Measurements from ENCODE around the gene SAP30L. TPM values are rescaled to one million over a fixed set of nuclear protein-coding genes. Genes with fewer than 3 reads are reported as not detected.

The SAP30L gene
- total and polyA plus RNA-seq, 2 of the 13 experiments (the other 11 are each of a cell fraction or from before 2014, with no cell fraction given) = 27.9 to 37.2 TPM

DNA sequence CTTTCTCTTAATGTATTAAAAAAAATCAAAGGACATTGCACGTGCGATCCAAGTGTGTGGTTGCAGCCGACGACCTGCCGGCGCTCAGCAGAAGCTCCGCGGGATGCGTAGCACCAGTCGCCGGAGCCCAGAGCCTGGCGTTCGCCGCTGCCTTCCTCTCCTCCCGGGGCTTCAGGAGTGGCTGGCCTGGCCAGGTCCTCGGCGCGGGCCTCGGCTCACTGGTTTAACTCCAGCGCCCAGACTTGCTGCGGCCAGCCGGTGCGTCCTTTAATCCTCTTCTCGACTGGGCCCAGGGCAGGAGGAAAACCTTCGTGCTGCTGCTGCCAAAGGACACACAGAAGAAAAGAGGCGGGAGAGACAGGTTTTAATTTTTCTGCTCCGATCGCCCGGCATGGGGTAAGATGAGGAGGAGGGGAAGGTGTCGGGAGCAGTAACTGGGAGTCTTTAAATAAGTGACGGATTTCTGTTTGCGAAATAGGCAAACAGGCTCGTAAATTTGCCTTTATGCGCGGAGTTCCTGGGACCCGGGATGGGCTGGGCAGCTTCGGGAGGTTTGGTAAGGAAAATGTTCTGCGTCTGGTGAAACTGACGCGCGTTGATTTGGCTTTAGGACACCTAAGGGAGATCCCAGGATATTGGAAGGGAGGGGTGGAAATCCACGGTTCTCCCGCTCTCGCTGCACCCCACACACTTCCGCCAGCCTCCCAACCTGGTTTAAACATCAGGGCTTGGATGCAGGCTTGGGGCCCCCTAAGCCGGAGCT, 30.0 kb downstream of the SAP30L start:
- Histone ChIP-seq H3K4me2 (ENCODE audit: low read depth, low read length) (peak overlapping the region; percentile 53), H3K9ac (ENCODE audit: insufficient read depth, low read depth, low read length) (no peak overlapping the region), H3K4me3 (replicated peaks in 1 of 3; ENCODE audit: insufficient read depth in 1 of 3, low read depth in 2 of 3, low read length in 3 of 3) (no peak overlapping the region), H4K20me1 (ENCODE audit: insufficient read depth, low read length) (no peaks in the 10 kb centered on the region), H2AFZ (ENCODE audit: low read length) (no peak overlapping the region), H3K79me2 (ENCODE audit: insufficient read depth, low read length) (no peaks in the 10 kb centered on the region), H3K27ac (ENCODE audit: extremely low read length, insufficient read depth, low read length) (no peak overlapping the region), H3K36me3 (replicated peaks in 1 of 2; ENCODE audit: control insufficient read depth in 1 of 2, insufficient read depth in 2 of 2, low read length in 2 of 2) (no peaks in the 10 kb centered on the region), H3K27me3 (ENCODE audit: control insufficient read depth in 1 of 2, insufficient read depth in 2 of 2, low read length in 2 of 2) (peaks cover 15 to 98% of the 10 kb centered on the region in 2 experiments), H3K9me3 (ENCODE audit: low read length) (no peaks in the 10 kb centered on the region), H3K4me1 (ENCODE audit: insufficient read depth, low read length) (peaks cover 16% of the 10 kb centered on the region)
- POLR2A ChIA-PET = no interaction called here
- DNase-seq (ENCODE audit: low spot score) = no peak
- intact Hi-C loops (cut with micrococcal nuclease; ENCODE audit: unreplicated experiment) = no loop called here
- BruUV-seq (replicated peaks) = no TSS peak
- in situ Hi-C loops (cut with HindIII; ENCODE audit: extremely low pct_ligation_motif_present, low pct_unique_long_range_greater_than_20kb) = loop anchor here (5.0 kb wide), 1 partner anchor 52 kb away; no protein-coding TSS in a partner anchor
- peak; percentile 49 for ATAC-seq
- WGBS (ENCODE audit: low lambda C conversion rate) = 10% methylated on average over 37 of the region's 46 CpGs
- CTCF ChIA-PET (ENCODE audit: low intra/inter-chr PET ratio, low total read pairs) = no interaction called here
- FAIRE-seq = no peak
- TF ChIP-seq ZNF619 (CRISPR knock-in tag; IDR thresholded peaks at IDR 0.05) (no peak), IKZF5 (CRISPR knock-in tag; IDR thresholded peaks at IDR 0.05) (no peak), ZFP36 (IDR thresholded peaks at IDR 0.05; ENCODE audit: borderline replicate concordance, low read depth, low read length, partially characterized antibody) (no peak), ZNF709 (CRISPR knock-in tag; IDR thresholded peaks at IDR 0.05) (no peak), MZF1 (CRISPR knock-in tag; IDR thresholded peaks at IDR 0.05; ENCODE audit: borderline replicate concordance) (no peak), ONECUT2 (CRISPR knock-in tag; IDR thresholded peaks at IDR 0.05) (no peak), REPIN1 (CRISPR knock-in tag; IDR thresholded peaks at IDR 0.05; ENCODE audit: borderline replicate concordance, low read depth) (no peak), MTA1 (CRISPR knock-in tag; IDR thresholded peaks at IDR 0.05; ENCODE audit: borderline replicate concordance) (no peak), HOXA5 (CRISPR knock-in tag; IDR thresholded peaks at IDR 0.05) (no peak), EZH2 (conservative IDR thresholded peaks at IDR 0.05; ENCODE audit: low read depth, low read length) (peak; percentile 93), RFX1 (IDR thresholded peaks at IDR 0.05) (no peak), BHLHE40 (IDR thresholded peaks at IDR 0.05; ENCODE audit: low read length) (0 out of 2 replicates have a peak, but pooled peaks have one; percentile 5), ZNF264 (CRISPR knock-in tag; IDR thresholded peaks at IDR 0.05) (no peak)
- TF ChIP-seq, protein P1, sequence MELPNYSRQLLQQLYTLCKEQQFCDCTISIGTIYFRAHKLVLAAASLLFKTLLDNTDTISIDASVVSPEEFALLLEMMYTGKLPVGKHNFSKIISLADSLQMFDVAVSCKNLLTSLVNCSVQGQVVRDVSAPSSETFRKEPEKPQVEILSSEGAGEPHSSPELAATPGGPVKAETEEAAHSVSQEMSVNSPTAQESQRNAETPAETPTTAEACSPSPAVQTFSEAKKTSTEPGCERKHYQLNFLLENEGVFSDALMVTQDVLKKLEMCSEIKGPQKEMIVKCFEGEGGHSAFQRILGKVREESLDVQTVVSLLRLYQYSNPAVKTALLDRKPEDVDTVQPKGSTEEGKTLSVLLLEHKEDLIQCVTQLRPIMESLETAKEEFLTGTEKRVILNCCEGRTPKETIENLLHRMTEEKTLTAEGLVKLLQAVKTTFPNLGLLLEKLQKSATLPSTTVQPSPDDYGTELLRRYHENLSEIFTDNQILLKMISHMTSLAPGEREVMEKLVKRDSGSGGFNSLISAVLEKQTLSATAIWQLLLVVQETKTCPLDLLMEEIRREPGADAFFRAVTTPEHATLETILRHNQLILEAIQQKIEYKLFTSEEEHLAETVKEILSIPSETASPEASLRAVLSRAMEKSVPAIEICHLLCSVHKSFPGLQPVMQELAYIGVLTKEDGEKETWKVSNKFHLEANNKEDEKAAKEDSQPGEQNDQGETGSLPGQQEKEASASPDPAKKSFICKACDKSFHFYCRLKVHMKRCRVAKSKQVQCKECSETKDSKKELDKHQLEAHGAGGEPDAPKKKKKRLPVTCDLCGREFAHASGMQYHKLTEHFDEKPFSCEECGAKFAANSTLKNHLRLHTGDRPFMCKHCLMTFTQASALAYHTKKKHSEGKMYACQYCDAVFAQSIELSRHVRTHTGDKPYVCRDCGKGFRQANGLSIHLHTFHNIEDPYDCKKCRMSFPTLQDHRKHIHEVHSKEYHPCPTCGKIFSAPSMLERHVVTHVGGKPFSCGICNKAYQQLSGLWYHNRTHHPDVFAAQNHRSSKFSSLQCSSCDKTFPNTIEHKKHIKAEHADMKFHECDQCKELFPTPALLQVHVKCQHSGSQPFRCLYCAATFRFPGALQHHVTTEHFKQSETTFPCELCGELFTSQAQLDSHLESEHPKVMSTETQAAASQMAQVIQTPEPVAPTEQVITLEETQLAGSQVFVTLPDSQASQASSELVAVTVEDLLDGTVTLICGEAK (IDR thresholded peaks at IDR 0.05) = no peak
- TF ChIP-seq, protein P1 (CRISPR knock-in tag; IDR thresholded peaks at IDR 0.05) = no peak
